NCI-H2171 (cell line): ENCODE data around the gene ACBD4.
"Not testable (repeated sequence)": the region's sequence is repeated elsewhere in the genome, so short reads cannot be mapped to it uniquely, and the experiment has no call there.

Source experiments
- DNase-seq: peaks from one replicate; lab custom pipeline; 2025; lab: John Stamatoyannopoulos, UW

The ACBD4 gene

DNA sequence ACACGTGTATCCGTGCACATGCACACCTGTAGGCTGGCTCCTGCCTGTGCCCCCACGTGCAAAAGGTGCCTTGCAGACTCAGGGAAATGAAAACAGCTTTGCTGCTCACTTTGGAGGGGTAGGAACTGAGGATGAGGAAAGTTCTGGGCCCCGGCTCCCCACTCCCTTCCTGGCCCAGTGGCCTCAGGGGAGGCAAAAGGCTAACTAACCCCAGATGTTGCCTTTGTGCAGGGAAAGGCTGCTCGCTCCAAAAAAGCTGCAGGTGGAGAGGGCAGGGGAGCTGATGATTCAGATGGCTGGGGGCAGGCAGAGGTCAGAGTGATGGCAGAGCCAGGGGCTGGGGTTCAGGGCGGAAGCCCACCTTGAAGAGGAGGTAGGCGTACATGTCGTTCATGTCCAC lies 15.5 kb upstream of the ACBD4 start:
- DNase-seq: no peak

DNA sequence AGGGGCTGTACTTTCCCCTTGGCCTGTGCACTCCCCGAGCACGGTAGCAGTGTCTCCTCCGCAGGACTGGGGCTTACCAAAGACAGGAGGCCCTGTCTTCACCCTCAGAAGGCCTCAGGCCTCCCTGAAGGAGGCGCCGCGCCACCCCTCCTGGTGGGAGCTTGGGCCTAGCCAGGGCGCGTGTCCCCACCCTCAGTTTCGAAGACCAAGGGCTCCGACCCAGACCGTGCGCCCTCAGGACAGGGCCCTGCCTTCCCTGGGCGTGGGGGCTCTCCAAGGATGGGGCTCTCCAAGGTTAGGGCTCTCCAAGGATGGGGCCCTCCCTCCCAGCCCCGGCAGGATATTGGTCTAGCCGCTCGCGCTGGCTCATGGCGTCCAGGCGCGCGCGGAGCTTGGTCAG lies 14.9 kb upstream of the ACBD4 start:
- no peak for DNase-seq

GRCh38 chr17:45121055-45121454 lies 14.4 kb upstream of the ACBD4 start:
- DNase-seq: no peak

DNA sequence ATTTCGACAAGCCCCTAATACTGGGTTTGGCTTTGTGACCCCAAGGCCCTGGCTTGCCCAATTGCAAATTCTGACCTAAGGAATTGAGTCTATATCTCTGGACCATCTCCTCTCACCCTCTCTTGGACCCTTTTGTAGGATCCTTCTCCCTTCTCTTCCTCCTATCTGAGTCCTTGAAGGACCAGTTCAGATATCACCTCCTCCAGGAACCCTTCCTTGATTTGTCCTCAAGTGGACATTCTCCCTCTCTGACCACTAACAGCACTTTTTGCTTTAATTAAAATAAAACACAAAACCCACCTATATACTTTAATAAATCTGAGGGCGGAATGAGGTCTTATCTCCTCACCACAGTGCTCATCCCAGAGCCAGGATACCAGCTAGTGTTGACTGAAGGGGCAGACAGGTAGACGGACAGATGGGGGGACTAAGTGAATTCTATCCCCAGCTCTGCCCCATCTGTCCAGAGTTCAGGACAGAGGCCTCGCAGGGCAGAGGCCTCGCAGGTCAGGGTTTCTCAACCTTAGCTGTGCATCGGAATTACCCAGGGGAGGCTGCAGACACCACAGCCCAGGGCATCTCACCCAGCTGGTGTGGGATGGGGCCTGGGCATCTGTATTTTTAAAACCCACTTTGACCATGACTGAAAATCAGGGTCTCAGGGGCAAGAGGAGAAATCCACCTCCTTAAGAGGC lies 12.3 kb upstream of the ACBD4 start:
- DNase-seq: no peak

GRCh38 chr17:45123930-45124796 lies 11.3 kb upstream of the ACBD4 start:
- no peak for DNase-seq

DNA sequence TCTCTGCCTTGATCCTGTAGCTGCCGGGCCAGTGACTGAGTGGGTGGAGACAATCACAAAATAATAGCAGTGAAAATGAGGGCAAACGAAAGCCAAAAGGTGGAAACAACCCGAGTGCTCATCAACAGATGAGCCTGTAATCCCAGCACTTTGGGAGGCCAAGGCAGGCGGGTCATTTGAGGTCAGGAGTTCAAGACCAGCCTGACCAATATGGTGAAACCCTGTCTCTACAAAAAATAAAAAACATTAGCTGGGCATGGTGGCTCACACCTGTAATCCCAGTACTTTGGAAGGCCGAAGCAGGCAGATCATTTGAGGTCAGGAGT lies 10.7 kb upstream of the ACBD4 start:
- DNase-seq: not testable (repeated sequence)

GRCh38 chr17:45125509-45125908 lies 10.0 kb upstream of the ACBD4 start:
- no peak for DNase-seq

- DNase-seq: no peak
Measured at GRCh38 chr17:45127207-45127547, 8.3 kb upstream of the ACBD4 start.

- no peak for DNase-seq
Measured at GRCh38 chr17:45127548-45128300, 7.8 kb upstream of the ACBD4 start.

DNA sequence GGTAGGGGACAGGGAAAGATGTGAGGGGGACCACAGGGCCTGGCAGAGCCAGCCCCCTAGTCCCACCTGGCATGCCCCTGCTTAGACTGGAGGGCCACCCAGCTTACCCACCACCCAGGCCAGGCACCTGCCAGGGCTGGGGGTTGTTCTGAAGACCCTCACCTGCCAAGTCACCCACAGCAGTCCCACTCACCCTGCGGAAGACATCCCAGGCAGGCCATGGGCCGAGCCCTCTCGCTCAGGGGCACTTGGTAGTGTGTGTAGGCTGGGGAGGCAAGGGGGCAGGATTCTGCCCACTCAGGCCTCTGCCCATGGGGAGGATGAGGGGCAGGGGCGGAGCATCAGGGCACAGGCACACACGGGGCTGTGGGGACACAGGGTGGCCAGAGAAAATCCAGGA lies 7.2 kb upstream of the ACBD4 start:
- no peak for DNase-seq

- no peak for DNase-seq
Measured at GRCh38 chr17:45128989-45129388, 6.5 kb upstream of the ACBD4 start.

DNA sequence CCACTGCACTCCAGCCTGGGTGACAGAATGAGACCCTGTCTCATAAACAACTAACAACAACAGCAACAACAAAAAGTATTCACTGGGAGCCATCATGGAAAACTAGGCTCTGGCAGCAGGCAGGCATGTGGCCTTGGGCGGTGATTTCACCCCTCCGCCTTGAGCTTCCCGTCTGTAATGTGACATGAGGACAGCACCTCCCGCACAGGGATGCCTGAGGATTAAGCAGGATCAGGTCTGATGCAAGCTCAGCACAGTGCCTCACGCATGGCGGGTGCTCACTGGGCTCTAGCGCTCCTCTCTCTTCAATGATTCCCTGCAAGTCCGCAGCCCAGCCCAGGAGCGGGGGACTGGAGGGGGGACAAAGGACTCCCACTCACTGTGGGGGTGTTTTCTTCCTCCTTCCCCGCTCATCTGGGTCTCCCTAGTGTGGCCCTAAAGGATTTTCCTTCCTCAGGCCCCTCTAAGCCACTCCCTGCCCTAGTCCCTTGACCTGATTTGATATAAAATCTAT lies 6.0 kb upstream of the ACBD4 start:
- DNase-seq: no peak

- DNase-seq: no peak
Measured at GRCh38 chr17:45129940-45130680, 5.4 kb upstream of the ACBD4 start.

GRCh38 chr17:45130681-45131615 lies 4.5 kb upstream of the ACBD4 start:
- no peak for DNase-seq

GRCh38 chr17:45131616-45132319 lies 3.7 kb upstream of the ACBD4 start:
- DNase-seq: peak; percentile 13

DNA sequence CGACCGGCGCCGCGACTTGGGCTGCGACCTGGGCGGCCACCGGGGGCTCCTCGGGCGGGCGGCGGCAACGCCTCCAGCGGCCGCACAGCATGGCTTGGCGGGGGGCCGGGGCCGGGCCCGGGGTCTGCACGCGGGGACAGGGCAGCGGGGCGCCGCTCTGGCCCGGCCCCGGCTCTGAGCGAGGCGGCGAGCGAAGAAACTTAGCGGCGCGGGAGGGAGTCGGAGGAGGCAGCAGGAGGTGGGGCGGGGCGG lies 3.2 kb upstream of the ACBD4 start, which contains the start of gene PLCD3:
Gene PLCD3, minus strand, starts transcription at position 196 of the 252 bp plus-strand sequence. Its CDS starts 105 bp downstream, at position 91.
- peak; percentile 72 for DNase-seq

DNA sequence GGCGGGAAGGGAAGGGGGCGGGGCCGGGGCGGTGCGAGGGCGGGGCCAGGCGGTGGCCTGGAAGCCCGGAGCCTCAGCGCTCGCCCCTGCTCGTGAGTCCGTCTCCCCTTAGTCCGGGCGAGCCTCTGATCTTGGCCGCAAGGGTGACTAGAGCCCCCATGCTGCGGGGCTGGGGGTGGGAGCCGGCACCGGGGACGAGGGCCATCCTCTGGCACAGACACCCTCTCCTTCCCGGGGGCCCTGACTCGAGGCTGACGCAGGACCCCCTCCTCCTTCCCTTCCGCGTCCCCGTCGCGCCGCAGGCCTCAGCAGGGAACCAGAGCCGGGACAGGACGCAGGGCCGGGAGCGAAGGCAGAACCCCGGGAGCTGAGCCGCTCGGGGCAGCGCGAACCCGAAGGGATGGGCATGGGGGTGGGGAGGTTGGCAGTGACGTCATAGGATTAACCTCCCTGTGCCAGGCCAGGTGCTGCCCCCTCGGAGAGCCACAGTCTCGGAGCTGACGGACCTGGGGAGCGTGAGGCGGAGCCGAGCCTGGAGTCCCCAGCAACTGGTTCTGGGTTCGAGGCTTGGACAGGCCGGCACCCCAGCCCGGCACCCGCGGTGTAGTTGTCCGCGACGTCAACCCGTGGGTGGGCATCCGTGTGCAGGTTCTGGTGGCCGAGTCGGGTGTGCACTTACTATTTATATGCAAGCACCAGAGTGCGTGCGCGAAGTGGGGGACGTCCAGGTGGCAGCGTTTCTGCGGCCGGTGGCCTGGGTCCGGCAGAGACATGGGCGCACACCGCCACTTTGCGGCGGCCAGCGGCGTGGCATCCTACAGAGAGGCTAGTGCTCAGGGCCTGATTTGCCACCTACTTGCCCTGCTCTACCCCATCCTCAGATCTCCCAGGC lies 2.7 kb upstream of the ACBD4 start:
- DNase-seq: peak; percentile 32

DNA sequence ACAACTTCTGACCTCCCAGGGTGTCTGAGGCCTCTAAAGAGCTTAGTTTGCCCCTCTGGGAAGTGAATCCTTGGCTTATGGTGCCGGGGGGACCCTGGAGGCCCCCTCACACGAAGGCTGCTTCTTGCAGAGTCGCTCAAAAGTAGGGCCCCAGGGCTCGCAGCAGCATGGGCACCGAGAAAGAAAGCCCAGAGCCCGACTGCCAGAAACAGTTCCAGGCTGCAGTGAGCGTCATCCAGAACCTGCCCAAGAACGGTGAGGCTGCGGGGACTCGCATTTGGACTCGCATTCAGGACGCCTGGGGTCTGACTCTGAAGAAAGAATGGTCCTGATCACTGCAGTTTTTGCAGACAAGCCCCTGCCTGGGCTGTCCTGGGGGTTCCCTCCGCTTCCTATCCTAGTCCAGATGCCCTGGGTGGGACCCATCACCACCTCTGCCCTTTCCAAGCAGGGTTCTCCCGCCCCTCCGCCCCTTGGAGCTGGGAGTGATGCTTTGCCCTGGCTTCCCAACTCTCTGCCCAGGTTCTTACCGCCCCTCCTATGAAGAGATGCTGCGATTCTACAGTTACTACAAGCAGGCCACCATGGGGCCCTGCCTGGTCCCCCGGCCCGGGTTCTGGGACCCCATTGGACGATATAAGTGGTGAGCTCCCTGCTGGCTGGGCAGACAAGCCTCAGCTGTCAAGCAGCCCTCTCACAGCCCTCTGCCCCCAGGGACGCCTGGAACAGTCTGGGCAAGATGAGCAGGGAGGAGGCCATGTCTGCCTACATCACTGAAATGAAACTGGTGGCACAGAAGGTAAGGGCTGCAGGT lies 698 bp downstream of the ACBD4 start:
- peak; percentile 63 for DNase-seq
